NCI-H524 treated with DMSO at 0.1 percent for 48 hours (cell line): ENCODE results near the gene RASGRP4.
"Not testable (repeated sequence)": the region's sequence is repeated elsewhere in the genome, so short reads cannot be mapped to it uniquely, and the experiment has no call there.

Experiments used
- DNase-seq: peaks from one replicate; lab custom pipeline; 2025; lab: John Stamatoyannopoulos, UW

RASGRP4 gene

GRCh38 chr19:38445362-38445761 is 19.3 kb upstream of the RASGRP4 start:
- no peak for DNase-seq

GRCh38 chr19:38444026-38444425 is 18.0 kb upstream of the RASGRP4 start:
- DNase-seq: no peak

- DNase-seq: no peak
Observed at GRCh38 chr19:38443458-38443999, 17.5 kb upstream of the RASGRP4 start.

GRCh38 chr19:38442736-38443135 is 16.7 kb upstream of the RASGRP4 start:
- no peak for DNase-seq

GRCh38 chr19:38441657-38442348 is 15.8 kb upstream of the RASGRP4 start:
- no peak for DNase-seq

GRCh38 chr19:38440592-38440991 is 14.6 kb upstream of the RASGRP4 start:
- no peak for DNase-seq

GRCh38 chr19:38437917-38438316 is 11.9 kb upstream of the RASGRP4 start:
- no peak for DNase-seq

GRCh38 chr19:38437295-38437694 is 11.3 kb upstream of the RASGRP4 start:
- no peak for DNase-seq

GRCh38 chr19:38434549-38435051 is 8.6 kb upstream of the RASGRP4 start:
- DNase-seq: no peak

- DNase-seq: no peak
Observed at GRCh38 chr19:38433268-38433733, 7.3 kb upstream of the RASGRP4 start, which contains the start of gene RYR1. Gene RYR1, plus strand, starts transcription at chr19:38433691. Its CDS starts 139 bp downstream, at chr19:38433830.

- DNase-seq: no peak
Observed at GRCh38 chr19:38430931-38431330, 4.9 kb upstream of the RASGRP4 start.

GRCh38 chr19:38429811-38430156 is 3.8 kb upstream of the RASGRP4 start:
- DNase-seq: no peak

- no peak for DNase-seq
Observed at GRCh38 chr19:38429055-38429810, 3.2 kb upstream of the RASGRP4 start.

GRCh38 chr19:38427035-38427677 is 1.1 kb upstream of the RASGRP4 start:
- DNase-seq: not testable (repeated sequence)

- DNase-seq: no peak
Observed at GRCh38 chr19:38425222-38425809, 703 bp downstream of the RASGRP4 start.

GRCh38 chr19:38424272-38424671 is 1.7 kb downstream of the RASGRP4 start:
- no peak for DNase-seq

GRCh38 chr19:38422438-38422837 is 3.6 kb downstream of the RASGRP4 start:
- no peak for DNase-seq

- no peak for DNase-seq
Observed at GRCh38 chr19:38421856-38422255, 4.2 kb downstream of the RASGRP4 start.

- no peak for DNase-seq
Observed at GRCh38 chr19:38420935-38421334, 5.1 kb downstream of the RASGRP4 start.

GRCh38 chr19:38417544-38418506 is 8.2 kb downstream of the RASGRP4 start:
- no peak for DNase-seq

GRCh38 chr19:38417146-38417543 is 8.9 kb downstream of the RASGRP4 start:
- DNase-seq: no peak
